K562 (cell line): ENCODE results near the gene STIL. TPM values are rescaled to one million over a fixed set of nuclear protein-coding genes. Genes with fewer than 3 reads are reported as not detected.

Experiments
- ASH1L ChIP-seq: fragments of 450-650 bp; IDR thresholded peaks from 2 replicates; pipeline ENCODE4 v1.6.1; 2018; ENCODE audit warnings: borderline replicate concordance, mild to moderate bottlenecking, low read depth; ENCODE audit not compliant: partially characterized antibody
- CBX3 ChIP-seq, 2 experiments: IDR thresholded peaks; 1 replicate in 1 of 2; 2 replicates in 1 of 2; pipeline ENCODE4 v1.6.1; 2012; ENCODE audit warnings: inconsistent platforms in 2 of 2, low read length in 2 of 2, borderline replicate concordance in 1 of 2, control low read depth in 1 of 2
- EZH2 ChIP-seq: IDR thresholded peaks from 2 replicates; pipeline ENCODE4 v1.6.1; 2012; ENCODE audit warnings: low read depth, mild to moderate bottlenecking, inconsistent platforms, low read length, borderline replicate concordance
- FOSL1 ChIP-seq: fragments of 200-800 bp; sonication (Bioruptor generic); conservative IDR thresholded peaks from 2 replicates; pipeline ENCODE4 v1.6.1; 2016; ENCODE audit warnings: missing genetic modification characterization, missing compliant biosample characterization
- FUS ChIP-seq: fragments of 200-400 bp; formaldehyde crosslinking; optimal IDR thresholded peaks from 2 replicates; pipeline ENCODE3; 2017; ENCODE audit warnings: low read depth, low read length
- GTF2F1 ChIP-seq: IDR thresholded peaks from 2 replicates; pipeline ENCODE4 v1.6.1; 2011; ENCODE audit warnings: low read depth, low read length, improper control_type of control experiment
- HMGN3 ChIP-seq: IDR thresholded peaks from 2 replicates; pipeline ENCODE4 v1.6.1; 2011; ENCODE audit warnings: borderline replicate concordance, low read depth, mild to moderate bottlenecking, mixed read lengths, low read length; ENCODE audit not compliant: insufficient read length; ENCODE audit errors: extremely low read depth
- KAT2B ChIP-seq: IDR thresholded peaks from one replicate; pipeline ENCODE4 v1.6.1; 2012; ENCODE audit warnings: low read depth, mild to moderate bottlenecking, control low read depth, inconsistent platforms, low read length, moderate library complexity
- KAT8 ChIP-seq: fragments of 450-650 bp; IDR thresholded peaks from 2 replicates; pipeline ENCODE4 v1.6.1; 2016; ENCODE audit warnings: low read depth, mild to moderate bottlenecking
- MNT ChIP-seq, 2 experiments: fragments of 450-650 bp; conservative IDR thresholded peaks; 2 replicates each; pipeline ENCODE4 v1.6.1; 2017; ENCODE audit warnings: mild to moderate bottlenecking in 2 of 2, moderate library complexity in 2 of 2
- NFRKB ChIP-seq: fragments of 450-650 bp; IDR thresholded peaks from 2 replicates; pipeline ENCODE4 v1.6.1; 2016; ENCODE audit warnings: low read depth
- PTBP1 ChIP-seq: fragments of 200-400 bp; formaldehyde crosslinking; IDR thresholded peaks from 2 replicates; pipeline ENCODE4 v1.6.1; 2017; ENCODE audit warnings: low read depth, low read length
- RCOR1 ChIP-seq, 2 experiments: IDR thresholded peaks; 2 replicates each; pipeline ENCODE4 v1.6.1; 2012; ENCODE audit warnings: low read depth in 2 of 2, low read length in 2 of 2, borderline replicate concordance in 1 of 2, improper control_type of control experiment in 1 of 2
- REST ChIP-seq, 2 experiments: fragments of 450-650 bp; formaldehyde crosslinking in 1 of 2; IDR thresholded peaks; 2 replicates each; pipeline versions ENCODE4 v1.4.0 to v1.6.1; 2014 to 2020; ENCODE audit warnings: mild to moderate bottlenecking in 2 of 2, borderline replicate concordance in 1 of 2, low read depth in 1 of 2
- TCF3 ChIP-seq: sonication (generic); formaldehyde crosslinking; IDR thresholded peaks from 2 replicates; pipeline ENCODE4 v1.4.0; 2020; ENCODE audit warnings: mild to moderate bottlenecking, missing genetic modification reagents
- TRIM24 ChIP-seq, 2 experiments: fragments of 450-650 bp; IDR thresholded peaks; 2 replicates each; pipeline ENCODE4 v1.6.1; 2016
- ZFPM2 ChIP-seq: fragments of 250-450 bp; sonication (Bioruptor Pico); IDR thresholded peaks from 2 replicates; pipeline ENCODE4 v1.5.1; 2022; ENCODE audit warnings: mild to moderate bottlenecking
- ZNF217 ChIP-seq: sonication (generic); formaldehyde crosslinking; IDR thresholded peaks from 2 replicates; pipeline ENCODE4 v1.8.0; 2022; ENCODE audit warnings: mild to moderate bottlenecking, missing genetic modification reagents
- ZNF507 ChIP-seq: conservative IDR thresholded peaks from 2 replicates; pipeline ENCODE4 v1.6.1; 2017; ENCODE audit warnings: missing genetic modification characterization, missing compliant biosample characterization
- ZNF583 ChIP-seq: fragments of 250-450 bp; sonication (Bioruptor Pico); IDR thresholded peaks from 2 replicates; pipeline ENCODE4 v1.4.0; 2020
- polyA plus RNA-seq, 8 experiments: library from polyadenylated mRNA; depleted of rRNA in 4 of 8; stranded (reverse) in 5 of 8; unstranded in 3 of 8; fragments of >200 nt; fragmentation: Nextera tagmentation in 2 of 8; fragmentation: Illumina TruSeq in 1 of 8; extraction: Ambion mirVana in 2 of 8; extraction: Trizol in 1 of 8; gene quantifications; 2 replicates each; pipeline versions ENCODE4 v1.2.1 to v1.2.3, GENCODE V29; 2011 to 2014; ENCODE audit warnings: inconsistent platforms in 1 of 8, missing spikeins in 1 of 8
- total RNA-seq, 7 experiments: library from RNA; depleted of rRNA in 6 of 7; stranded (reverse); fragments of >200 nt in 6 of 7; fragmentation: Illumina TruSeq in 2 of 7; extraction: Trizol in 2 of 7; gene quantifications; 2 replicates each; pipeline versions ENCODE4 v1.2.1 to v1.2.3, GENCODE V29; 2011 to 2021; ENCODE audit warnings: low replicate concordance in 1 of 7

STIL gene
- total and polyA plus RNA-seq, 9 of the 15 experiments (the other 6 are each of a cell fraction or from before 2014, with no cell fraction given): 10.5 to 77.4 (median 39.6) TPM

- TF ChIP-seq FOSL1 (tag) (peak; percentile 53; the same call in 1 of the 2 replicates), ZNF217 (CRISPR knock-in tag) (no peak), KAT8 (no peak), PTBP1 (0 out of 2 replicates have a peak, but pooled peaks have one; percentile 15), TRIM24 (IDR thresholded peaks at IDR 0.05) (no peak), REST (IDR thresholded peaks at IDR 0.05; ENCODE audit: borderline replicate concordance) (no peak), REST (CRISPR knock-in tag; IDR thresholded peaks at IDR 0.05; ENCODE audit: low read depth) (no peak), RCOR1 (IDR thresholded peaks at IDR 0.05; ENCODE audit: borderline replicate concordance in 1 of 2, low read depth in 2 of 2, low read length in 2 of 2) (peak in 1 of 2 experiments; percentile 75; a peak in 2 of 4 replicates), EZH2 (no peak), KAT2B (no peak), MNT (conservative IDR thresholded peaks at IDR 0.05) (no peak), TCF3 (CRISPR knock-in tag) (peak; percentile 76), CBX3 (IDR thresholded peaks at IDR 0.05; ENCODE audit: borderline replicate concordance in 1 of 2, low read length in 2 of 2) (no peak), HMGN3 (no peak), ASH1L (no peak), ZNF583 (no peak), GTF2F1 (no peak), ZFPM2 (CRISPR knock-in tag) (no peak), ZNF507 (tag) (no peak), FUS (no peak), NFRKB (no peak)
Observed at GRCh38 chr1:47213230-47213963, 100.5 kb downstream of the STIL start (continued).
